ENCODE data around the gene MKRN3.
"Not testable (repeated sequence)": the region's sequence is repeated elsewhere in the genome, so short reads cannot be mapped to it uniquely, and the experiment has no call there.

MKRN3 gene

GRCh38 chr15:23589012-23589411 is 23.5 kb downstream of the MKRN3 start:
- DNase-seq (ENCODE audit: low read depth): no peak

DNA sequence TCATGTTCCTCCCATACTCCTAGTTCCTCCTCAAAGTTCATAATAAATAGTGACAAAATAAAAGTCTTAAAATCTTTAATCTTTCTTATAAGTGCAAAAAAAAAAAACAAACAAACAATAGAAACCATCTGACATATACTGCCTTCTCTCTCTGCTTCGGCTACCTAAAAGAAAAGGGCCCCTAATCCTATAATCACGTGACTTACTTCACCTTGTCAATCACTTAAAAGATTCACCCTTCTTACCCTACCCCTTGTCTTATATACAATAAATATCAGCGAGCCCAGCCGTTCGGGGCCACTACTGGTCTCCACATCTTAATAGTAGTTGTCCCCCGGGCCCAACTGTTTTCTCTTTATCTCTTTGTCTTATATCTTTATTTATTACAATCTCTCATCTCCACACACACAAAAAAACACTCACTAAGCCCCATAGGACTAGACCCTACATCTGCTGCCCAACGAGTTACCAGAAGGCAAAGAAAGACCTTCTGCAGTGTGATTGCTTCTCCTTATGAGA is 28.8 kb downstream of the MKRN3 start:
- DNase-seq (ENCODE audit: low read depth): no peak

DNA sequence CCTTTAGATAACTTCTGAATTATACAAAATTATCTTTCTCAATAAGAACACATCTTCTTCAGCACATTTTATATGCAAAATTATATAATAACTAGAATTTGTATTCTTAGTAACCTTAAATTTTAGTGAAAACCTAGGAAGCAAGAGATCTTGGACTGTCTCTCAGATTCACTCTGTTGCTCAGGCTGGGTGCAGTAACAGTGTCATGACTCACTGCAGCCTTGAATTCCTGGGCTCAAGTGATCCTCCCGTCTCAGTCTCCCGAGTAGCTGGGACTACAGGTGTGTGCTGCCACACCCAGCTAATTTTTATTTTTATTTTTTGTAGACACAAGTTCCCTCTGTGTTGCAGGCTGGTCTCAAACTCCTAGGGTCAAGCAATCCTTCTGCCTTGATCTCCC is 29.9 kb downstream of the MKRN3 start:
- DNase-seq (ENCODE audit: low read depth): no peak

- DNase-seq (ENCODE audit: low read depth): no peak
These were observed 31.3 kb downstream of the MKRN3 start for GRCh38 chr15:23596736-23597135.

DNA sequence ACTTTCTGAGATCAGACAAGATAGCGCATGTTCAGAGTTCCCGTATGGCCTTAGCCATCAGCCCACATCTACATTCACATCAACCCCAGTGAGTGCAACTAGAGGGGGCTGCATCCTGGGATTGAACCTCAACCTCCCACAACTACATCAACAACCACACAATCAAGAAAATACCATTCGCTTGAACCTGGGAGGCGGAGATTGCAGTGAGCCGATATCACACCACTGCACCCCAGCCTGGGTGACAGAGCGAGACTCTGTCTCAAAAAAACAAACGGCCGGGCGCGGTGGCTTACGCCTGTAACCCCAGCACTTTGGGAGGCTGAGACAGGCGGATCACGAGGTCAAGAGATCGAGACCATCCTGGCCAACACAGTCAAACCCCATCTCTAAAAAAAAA is 31.8 kb downstream of the MKRN3 start:
- not testable (repeated sequence) for DNase-seq (ENCODE audit: low read depth)

GRCh38 chr15:23599053-23599452 is 33.6 kb downstream of the MKRN3 start:
- DNase-seq (ENCODE audit: low read depth): no peak

DNA sequence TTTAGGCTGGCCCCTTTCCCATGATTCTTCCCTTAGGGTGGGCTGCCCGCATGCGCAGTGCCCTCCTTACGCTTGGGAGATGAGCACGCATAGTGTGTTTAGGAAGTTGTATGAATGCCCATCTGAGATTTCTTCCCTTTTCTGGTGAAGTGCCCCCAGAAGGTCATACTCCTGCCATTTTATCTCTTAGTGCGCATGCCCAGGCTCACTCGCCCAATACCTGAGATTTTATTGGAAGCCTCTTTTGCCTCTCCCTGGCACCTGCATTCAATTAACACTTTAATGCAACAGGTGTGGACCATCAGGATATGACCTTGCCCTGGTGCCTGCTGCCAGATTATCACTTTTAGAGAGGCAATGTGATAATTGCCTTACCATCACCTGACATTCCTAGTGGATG is 36.6 kb downstream of the MKRN3 start:
- DNase-seq (ENCODE audit: low read depth): no peak

DNA sequence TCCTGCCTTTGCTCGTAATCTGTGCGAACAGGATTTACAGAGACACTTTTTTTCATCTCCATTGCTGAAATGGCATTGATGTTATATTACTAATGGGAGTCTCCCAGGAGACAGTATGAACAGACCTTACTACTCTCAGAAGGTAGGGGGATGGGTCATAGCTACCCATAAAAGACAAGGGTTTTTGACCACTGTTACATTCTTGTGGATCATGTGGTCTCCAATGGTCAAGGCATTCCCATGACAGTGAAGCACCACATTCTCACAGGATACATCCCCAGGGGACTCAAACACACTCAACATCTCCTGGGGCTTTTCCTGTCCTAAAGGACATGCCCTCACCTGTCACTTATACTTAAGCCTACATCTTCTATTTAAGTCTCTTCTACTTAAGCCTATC is 40.8 kb downstream of the MKRN3 start:
- DNase-seq (ENCODE audit: low read depth): no peak

- DNase-seq (ENCODE audit: low read depth): no peak
These were observed 51.1 kb downstream of the MKRN3 start for GRCh38 chr15:23616536-23616935.
